SK-N-SH (cell line): Measurements from ENCODE around the gene ZNF121. TPM values are rescaled to one million over a fixed set of nuclear protein-coding genes. Genes with fewer than 3 reads are reported as not detected.

Experiments
- CTCF ChIA-PET: fragments of 300-600, 350-600 bp; formaldehyde crosslinking; extraction: SDS; loops from one replicate; lab custom pipeline; 2021; lab: Yijun Ruan, JAX
- POLR2A ChIA-PET: fragments of 350-600 bp; sonication (Branson Sonifier 250); formaldehyde crosslinking; extraction: SDS; loops from one replicate; lab custom pipeline; 2020; ENCODE audit warnings: antibody characterized with exemption, inconsistent platforms; lab: Yijun Ruan, JAX
- DNase-seq: peaks from one replicate; pipeline ENCODE4 v3.0.0; 2012
- H2AFZ ChIP-seq: fragments of 200-600 bp; sonication (generic); 2 replicates; pipeline ENCODE4 v1.8.1; 2016; ENCODE audit warnings: antibody characterized with exemption, mild to moderate bottlenecking, low read depth
- H3F3A ChIP-seq: fragments of 200-600 bp; sonication (generic); replicated peaks from 2 replicates; pipeline ENCODE3; 2016; ENCODE audit warnings: antibody characterized with exemption, mild to moderate bottlenecking; ENCODE audit not compliant: insufficient read depth
- H3K27ac ChIP-seq, 2 experiments: fragments of 200-500 bp in 1 of 2; fragments of 200-600 bp in 1 of 2; sonication (Bioruptor generic) in 1 of 2; sonication (generic), shearing (Covaris generic) in 1 of 2; 2 replicates each; pipeline versions ENCODE4 v1.5.1 to v1.6.1; 2014 to 2016; ENCODE audit warnings: low read depth in 2 of 2, inconsistent platforms in 1 of 2, low read length in 1 of 2, mild to moderate bottlenecking in 1 of 2, mixed read lengths in 1 of 2
- H3K27me3 ChIP-seq: fragments of 200-600 bp; sonication (generic), shearing (Covaris generic); 2 replicates; pipeline ENCODE4 v1.6.1; 2016; ENCODE audit warnings: mixed run types; ENCODE audit not compliant: insufficient read depth
- H3K36me3 ChIP-seq, 2 experiments: fragments of 200-500 bp in 1 of 2; fragments of 200-600 bp in 1 of 2; sonication (Bioruptor generic) in 1 of 2; sonication (generic) in 1 of 2; replicated peaks in 1 of 2; 2 replicates each; pipeline versions ENCODE3 to v1.5.1; 2014 to 2016; ENCODE audit warnings: low read length in 1 of 2, mild to moderate bottlenecking in 1 of 2; ENCODE audit not compliant: insufficient read depth in 2 of 2, control insufficient read depth in 1 of 2
- H3K4me1 ChIP-seq, 2 experiments: fragments of 200-500 bp in 1 of 2; fragments of 200-600 bp in 1 of 2; sonication (Bioruptor generic) in 1 of 2; sonication (generic), shearing (Covaris generic) in 1 of 2; 2 replicates each; pipeline versions ENCODE4 v1.5.1 to v1.6.1; 2014 to 2016; ENCODE audit warnings: low read depth in 1 of 2, low read length in 1 of 2, mixed run types in 1 of 2; ENCODE audit not compliant: insufficient read depth in 2 of 2, control insufficient read depth in 1 of 2
- H3K4me2 ChIP-seq: fragments of 200-600 bp; sonication (generic), shearing (Covaris generic); 2 replicates; pipeline ENCODE4 v1.6.1; 2017; ENCODE audit warnings: mixed run types
- H3K4me3 ChIP-seq, 2 experiments: fragments of 200-500 bp in 1 of 2; fragments of 200-600 bp in 1 of 2; sonication (Bioruptor generic) in 1 of 2; sonication (generic), shearing (Covaris generic) in 1 of 2; 2 replicates each; pipeline versions ENCODE4 v1.5.1 to v1.8.1; 2014 to 2016; ENCODE audit warnings: low read depth in 2 of 2, inconsistent platforms in 1 of 2, low read length in 1 of 2, mild to moderate bottlenecking in 1 of 2, mixed read lengths in 1 of 2, moderate library complexity in 1 of 2
- H3K79me2 ChIP-seq: fragments of 200-600 bp; sonication (generic); 2 replicates; pipeline ENCODE4 v1.8.1; 2017; ENCODE audit warnings: mild to moderate bottlenecking; ENCODE audit not compliant: insufficient read depth
- H3K9ac ChIP-seq: fragments of 200-600 bp; sonication (generic); 2 replicates; pipeline ENCODE4 v1.6.1; 2017; ENCODE audit warnings: mixed run types
- H3K9me2 ChIP-seq: fragments of 200-600 bp; sonication (generic); 2 replicates; pipeline ENCODE4 v1.6.1; 2017; ENCODE audit warnings: mixed run types
- H3K9me3 ChIP-seq: fragments of 200-600 bp; sonication (generic); 2 replicates; pipeline ENCODE4 v1.6.1; 2017; ENCODE audit warnings: mixed run types, mild to moderate bottlenecking, moderate library complexity
- H4K20me1 ChIP-seq: fragments of 200-600 bp; sonication (generic); 2 replicates; pipeline ENCODE4 v1.6.1; 2017; ENCODE audit warnings: mild to moderate bottlenecking, mixed run types; ENCODE audit not compliant: insufficient read depth
- CHD2 ChIP-seq: fragments of 150-350 bp; IDR thresholded peaks from 2 replicates; pipeline ENCODE4 v1.6.1; 2018; ENCODE audit warnings: low read length; ENCODE audit not compliant: partially characterized antibody
- EP300 ChIP-seq, 2 experiments: IDR thresholded peaks; 2 replicates each; pipeline versions ENCODE4 v1.4.0 to v1.6.1; 2012; ENCODE audit warnings: borderline replicate concordance in 1 of 2, low read depth in 1 of 2, low read length in 1 of 2
- EZH2phosphoT487 ChIP-seq: fragments of 200-600 bp; sonication (generic); IDR thresholded peaks from 2 replicates; pipeline ENCODE4 v1.6.1; 2017; ENCODE audit warnings: low read depth, mixed run types, mild to moderate bottlenecking, antibody characterized with exemption, moderate library complexity, borderline replicate concordance
- FOSL2 ChIP-seq: IDR thresholded peaks from 2 replicates; pipeline ENCODE4 v1.4.0; 2012; ENCODE audit warnings: low read depth, mild to moderate bottlenecking, moderate library complexity, borderline replicate concordance
- FOXJ3 ChIP-seq: sonication (generic); formaldehyde crosslinking; IDR thresholded peaks from 2 replicates; pipeline ENCODE4 v1.5.1; 2020; ENCODE audit warnings: mild to moderate bottlenecking, missing genetic modification reagents
- GABPA ChIP-seq: IDR thresholded peaks from 2 replicates; pipeline ENCODE4 v1.4.0; 2012; ENCODE audit warnings: low read depth, mild to moderate bottlenecking
- GATA2 ChIP-seq: sonication (generic); formaldehyde crosslinking; IDR thresholded peaks from 2 replicates; pipeline ENCODE4 v1.5.0; 2020; ENCODE audit warnings: mild to moderate bottlenecking, missing genetic modification reagents
- IRF3 ChIP-seq: fragments of 150-350 bp; IDR thresholded peaks from 2 replicates; pipeline ENCODE4 v1.6.1; 2016; ENCODE audit warnings: mild to moderate bottlenecking, low read depth, low read length
- MAX ChIP-seq: IDR thresholded peaks from 2 replicates; pipeline ENCODE4 v1.4.0; 2012; ENCODE audit warnings: low read depth
- MXI1 ChIP-seq: IDR thresholded peaks from 2 replicates; pipeline ENCODE4 v1.6.1; 2012; ENCODE audit warnings: mild to moderate bottlenecking, low read depth, low read length, improper control_type of control experiment
- NRF1 ChIP-seq: IDR thresholded peaks from 2 replicates; pipeline ENCODE4 v1.6.1; 2012; ENCODE audit warnings: low read depth, mild to moderate bottlenecking, low read length
- PBX3 ChIP-seq: IDR thresholded peaks from 2 replicates; pipeline ENCODE4; 2012
- POLR2AphosphoS5 ChIP-seq: IDR thresholded peaks from 2 replicates; pipeline ENCODE4 v1.6.1; 2012; ENCODE audit warnings: low read depth, low read length
- RCOR1 ChIP-seq: fragments of 150-350 bp; IDR thresholded peaks from 2 replicates; pipeline ENCODE4 v1.6.1; 2017; ENCODE audit warnings: antibody characterized with exemption, low read length
- TAF1 ChIP-seq: IDR thresholded peaks from 2 replicates; pipeline ENCODE4 v1.6.1; 2012; ENCODE audit warnings: low read depth, mild to moderate bottlenecking, low read length, moderate library complexity, borderline replicate concordance
- TCF12 ChIP-seq: IDR thresholded peaks from 2 replicates; pipeline ENCODE4 v1.4.0; 2012
- USF2 ChIP-seq: fragments of 150-350 bp; IDR thresholded peaks from 2 replicates; pipeline ENCODE4 v1.6.1; 2017; ENCODE audit warnings: antibody characterized with exemption, low read length, low read depth, borderline replicate concordance
- WGBS: methylation state at CpG from one replicate; pipeline ENCODE4 v1.1.6; 2017; ENCODE audit warnings: low lambda C conversion rate; 5-methylcytosine and 5-hydroxymethylcytosine counted together
- polyA plus RNA-seq, 3 experiments: library from polyadenylated mRNA; depleted of rRNA; stranded (reverse); fragments of >200 nt; gene quantifications; 2 replicates each; pipeline ENCODE4 v1.2.3, GENCODE V29; 2012

The ZNF121 gene
- polyA plus RNA-seq, 1 of the 3 experiments (the other 2 are of a cell fraction), result 1.8 TPM

GRCh38 chr19:9584073-9584833, at the start of gene ZNF121 (continued):
- no peak for TF ChIP-seq IRF3

- Histone ChIP-seq H3K9ac (no peak overlapping the region), H3F3A (peaks cover 6% of the 10 kb centered on the region), H3K9me2 (no peaks in the 10 kb centered on the region), H3K36me3 (peaks cover 11 to 19% of the 10 kb centered on the region in 2 experiments), H4K20me1 (no peaks in the 10 kb centered on the region), H3K9me3 (no peaks in the 10 kb centered on the region), H3K79me2 (peaks cover 2% of the 10 kb centered on the region; the same call in 1 of the 2 replicates), H3K4me3 (no peak overlapping the region), H3K27me3 (no peaks in the 10 kb centered on the region), H3K4me1 (no peaks in the 10 kb centered on the region), H2AFZ (no peak overlapping the region), H3K27ac (no peak overlapping the region), H3K4me2 (no peak overlapping the region)
- no peak for TF ChIP-seq USF2
- no peak for TF ChIP-seq PBX3
- TF ChIP-seq NRF1, result no peak
- TF ChIP-seq MAX, result no peak
- TF ChIP-seq EP300 (IDR thresholded peaks at IDR 0.05; ENCODE audit: borderline replicate concordance in 1 of 2, low read depth in 1 of 2, low read length in 1 of 2), result no peak
- TF ChIP-seq TCF12, result no peak
- no peak for TF ChIP-seq POLR2AphosphoS5
- no peak for TF ChIP-seq GATA2 (CRISPR knock-in tag)
- TF ChIP-seq EZH2phosphoT487, result no peak
- no peak for TF ChIP-seq FOSL2
- no peak for TF ChIP-seq CHD2
- no peak for TF ChIP-seq IRF3
- no peak for TF ChIP-seq RCOR1
- no peak for TF ChIP-seq MXI1
- TF ChIP-seq FOXJ3 (CRISPR knock-in tag), result no peak
- no peak for TF ChIP-seq TAF1
- TF ChIP-seq GABPA, result no peak
- whole genome bisulfite sequencing, result 89% methylated on average over 2 of the region's 2 CpGs
- ChIA-PET POLR2A (no interaction called here), CTCF (interaction anchor here (1.1 to 2.0 kb wide), 3 partner anchors 12 to 285 kb away, joined by 3 to 13 read pairs (median 4); no protein-coding TSS in a partner anchor)
- no peak for DNase-seq
Observed at GRCh38 chr19:9627856-9628255, 43.6 kb upstream of the ZNF121 start.
